ENCODE measurements around the gene NUP37.

- TF ChIP-seq CTCF (IDR thresholded peaks at IDR 0.05) (no peak), ZFX (IDR thresholded peaks at IDR 0.05; ENCODE audit: borderline replicate concordance) (no peak)
Measured at GRCh38 chr12:102023343-102023930, 96.5 kb downstream of the NUP37 start.

All from 22Rv1 (cell line).